Measurements from ENCODE around the gene TCEA2. TPM values are rescaled to one million over a fixed set of nuclear protein-coding genes. Genes with fewer than 3 reads are reported as not detected.

TCEA2 gene
- polyA plus RNA-seq, 1 experiment: 34.2 TPM

DNA sequence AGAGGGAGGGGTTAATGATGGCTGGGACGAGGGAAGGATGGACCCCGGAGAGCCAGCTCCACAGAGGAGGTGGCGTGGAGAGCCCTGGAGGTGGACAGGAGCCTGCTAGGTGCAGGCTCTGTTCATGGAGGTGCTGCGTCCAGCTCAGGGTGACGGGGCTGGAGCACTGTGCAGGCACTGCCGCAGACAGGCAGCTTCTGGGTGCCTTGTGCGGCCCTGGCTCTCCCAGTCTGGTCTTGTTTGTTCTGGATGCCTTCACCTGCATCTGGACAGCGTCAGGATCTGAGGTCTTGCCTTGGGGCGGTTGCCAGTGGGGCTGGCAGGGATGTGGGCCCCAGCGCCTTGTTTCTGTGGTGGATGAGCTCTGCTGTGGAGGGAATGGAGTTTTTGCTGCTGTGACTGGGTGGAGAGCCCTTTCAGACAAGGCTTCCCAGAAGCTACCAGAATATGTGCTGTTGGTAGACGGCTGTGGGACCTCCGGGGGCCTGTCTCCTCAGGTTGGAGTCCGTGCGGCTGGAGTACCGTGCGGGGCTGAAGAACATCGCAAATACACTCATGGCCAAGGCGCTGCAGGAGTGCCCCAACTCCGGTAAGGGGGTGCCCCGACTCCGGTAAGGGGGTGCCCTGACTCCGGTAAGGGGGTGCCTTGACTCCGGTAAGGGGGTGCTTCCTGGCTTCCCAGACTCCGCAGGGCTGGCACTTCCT is 34.9 kb upstream of the TCEA2 start:
- no peaks in the 10 kb centered on the region for H3K27me3 ChIP-seq (ENCODE audit: control insufficient read depth, insufficient read depth, low read length)
- POLR2A ChIA-PET: no interaction called here
- H3K4me3 ChIP-seq (ENCODE audit: low read depth, low read length): no peak overlapping the region
- CTCF ChIA-PET: interaction anchor here (1.1 to 2.8 kb wide), 3 partner anchors 10 to 32 kb away, joined by 3 to 11 read pairs (median 3); no protein-coding TSS in a partner anchor
- DNase-seq (ENCODE audit: low read depth): no peak
- peaks cover 56% of the 10 kb centered on the region for H3K36me3 ChIP-seq (ENCODE audit: control insufficient read depth, insufficient read depth, low read length)
- TF ChIP-seq, protein P1, sequence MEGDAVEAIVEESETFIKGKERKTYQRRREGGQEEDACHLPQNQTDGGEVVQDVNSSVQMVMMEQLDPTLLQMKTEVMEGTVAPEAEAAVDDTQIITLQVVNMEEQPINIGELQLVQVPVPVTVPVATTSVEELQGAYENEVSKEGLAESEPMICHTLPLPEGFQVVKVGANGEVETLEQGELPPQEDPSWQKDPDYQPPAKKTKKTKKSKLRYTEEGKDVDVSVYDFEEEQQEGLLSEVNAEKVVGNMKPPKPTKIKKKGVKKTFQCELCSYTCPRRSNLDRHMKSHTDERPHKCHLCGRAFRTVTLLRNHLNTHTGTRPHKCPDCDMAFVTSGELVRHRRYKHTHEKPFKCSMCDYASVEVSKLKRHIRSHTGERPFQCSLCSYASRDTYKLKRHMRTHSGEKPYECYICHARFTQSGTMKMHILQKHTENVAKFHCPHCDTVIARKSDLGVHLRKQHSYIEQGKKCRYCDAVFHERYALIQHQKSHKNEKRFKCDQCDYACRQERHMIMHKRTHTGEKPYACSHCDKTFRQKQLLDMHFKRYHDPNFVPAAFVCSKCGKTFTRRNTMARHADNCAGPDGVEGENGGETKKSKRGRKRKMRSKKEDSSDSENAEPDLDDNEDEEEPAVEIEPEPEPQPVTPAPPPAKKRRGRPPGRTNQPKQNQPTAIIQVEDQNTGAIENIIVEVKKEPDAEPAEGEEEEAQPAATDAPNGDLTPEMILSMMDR (IDR thresholded peaks at IDR 0.05; ENCODE audit: insufficient read depth, low read depth, low read length): no peak

DNA sequence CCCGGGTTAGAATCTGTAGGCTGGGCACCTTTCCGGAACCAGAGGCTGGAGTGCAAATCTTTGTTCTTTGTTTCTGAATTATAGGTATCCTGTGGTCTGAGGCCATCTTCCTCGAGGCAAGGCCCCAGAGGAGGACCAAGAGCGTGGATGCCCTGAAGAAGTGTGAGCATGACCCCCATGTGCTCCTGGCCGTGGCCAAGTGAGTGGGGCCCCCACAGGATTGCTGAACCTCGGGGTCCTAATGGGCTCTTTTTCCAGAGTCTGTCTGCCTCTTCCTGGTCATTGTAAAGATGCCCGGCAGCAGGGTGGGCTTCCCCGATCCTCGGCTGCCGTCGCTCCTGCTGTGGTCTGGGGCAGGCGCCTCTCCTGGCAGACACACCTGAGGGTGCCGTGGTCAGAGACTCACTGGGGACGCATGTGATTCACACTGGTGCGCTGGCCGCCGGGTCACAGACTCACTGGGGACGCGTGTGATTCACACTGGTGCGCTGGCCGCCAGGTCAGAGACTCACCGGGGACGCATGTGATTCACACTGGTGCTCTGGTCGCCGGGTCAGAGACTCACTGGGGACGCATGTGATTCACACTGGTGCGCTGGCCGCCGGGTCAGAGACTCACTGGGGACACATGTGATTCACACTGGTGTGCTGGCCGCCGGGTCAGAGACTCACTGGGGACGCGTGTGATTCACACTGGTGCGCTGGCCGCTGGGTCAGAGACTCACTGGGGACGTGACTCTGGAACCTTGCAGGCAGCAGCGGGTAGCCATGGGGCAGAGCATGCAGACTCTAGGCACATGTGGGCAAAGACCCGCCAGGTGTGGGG is 33.5 kb upstream of the TCEA2 start:
- Histone ChIP-seq H3K36me3 (ENCODE audit: control insufficient read depth, insufficient read depth, low read length) (peaks cover 50% of the 10 kb centered on the region), H3K4me3 (ENCODE audit: low read depth, low read length) (no peak overlapping the region), H3K27me3 (ENCODE audit: control insufficient read depth, insufficient read depth, low read length) (no peaks in the 10 kb centered on the region)
- no peak for DNase-seq (ENCODE audit: low read depth)
- CTCF ChIA-PET: interaction anchor here (0.7 kb wide), 1 partner anchor 10 kb away, joined by 5 read pairs; no protein-coding TSS in a partner anchor
- TF ChIP-seq, protein P1 (IDR thresholded peaks at IDR 0.05; ENCODE audit: insufficient read depth, low read depth, low read length): no peak
- POLR2A ChIA-PET: no interaction called here

DNA sequence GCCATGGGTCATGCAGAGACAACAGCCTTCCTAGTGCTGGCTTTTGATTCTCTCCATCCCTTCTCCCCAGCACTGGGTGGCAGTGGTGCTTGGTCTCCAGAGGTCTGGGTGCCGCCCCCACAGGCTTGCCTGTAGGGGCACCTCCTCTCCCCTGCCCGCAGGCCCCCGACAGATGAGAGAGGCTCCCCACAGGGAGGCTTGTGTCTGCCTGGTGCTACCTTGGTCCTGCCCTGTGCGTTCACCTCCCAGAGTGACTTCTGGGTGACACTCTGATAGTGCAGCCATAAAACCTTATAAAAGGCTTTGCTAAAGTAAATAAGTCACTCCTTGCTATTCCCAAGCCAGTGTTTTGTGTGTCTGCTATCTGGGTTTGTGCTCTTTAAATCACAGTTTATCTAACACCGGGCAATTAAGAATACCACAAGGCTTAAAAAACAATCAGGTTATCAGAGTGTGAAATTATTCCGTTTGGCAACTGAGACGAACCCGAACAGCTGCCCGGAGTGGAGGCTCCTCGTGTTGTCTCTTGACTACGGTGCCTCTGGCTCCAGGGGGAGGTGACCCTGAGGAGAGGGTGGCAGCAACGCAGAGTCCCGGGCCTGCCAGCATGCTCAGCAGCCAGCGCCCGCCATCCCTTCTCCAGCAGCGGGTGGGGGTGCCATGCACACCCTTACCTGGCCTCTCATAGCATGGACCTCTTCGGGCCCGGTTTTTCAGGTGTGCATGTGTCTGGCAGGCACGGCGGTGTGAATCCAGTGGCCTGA is 32.4 kb upstream of the TCEA2 start:
- Histone ChIP-seq H3K27me3 (ENCODE audit: control insufficient read depth, insufficient read depth, low read length) (no peaks in the 10 kb centered on the region), H3K4me3 (ENCODE audit: low read depth, low read length) (no peak overlapping the region), H3K36me3 (ENCODE audit: control insufficient read depth, insufficient read depth, low read length) (peaks cover 41% of the 10 kb centered on the region)
- CTCF ChIA-PET: interaction anchor here (0.7 kb wide), 1 partner anchor 9 kb away, joined by 5 read pairs; no protein-coding TSS in a partner anchor
- no peak for DNase-seq (ENCODE audit: low read depth)
- POLR2A ChIA-PET: no interaction called here
- TF ChIP-seq, protein P1 (IDR thresholded peaks at IDR 0.05; ENCODE audit: insufficient read depth, low read depth, low read length): no peak

DNA sequence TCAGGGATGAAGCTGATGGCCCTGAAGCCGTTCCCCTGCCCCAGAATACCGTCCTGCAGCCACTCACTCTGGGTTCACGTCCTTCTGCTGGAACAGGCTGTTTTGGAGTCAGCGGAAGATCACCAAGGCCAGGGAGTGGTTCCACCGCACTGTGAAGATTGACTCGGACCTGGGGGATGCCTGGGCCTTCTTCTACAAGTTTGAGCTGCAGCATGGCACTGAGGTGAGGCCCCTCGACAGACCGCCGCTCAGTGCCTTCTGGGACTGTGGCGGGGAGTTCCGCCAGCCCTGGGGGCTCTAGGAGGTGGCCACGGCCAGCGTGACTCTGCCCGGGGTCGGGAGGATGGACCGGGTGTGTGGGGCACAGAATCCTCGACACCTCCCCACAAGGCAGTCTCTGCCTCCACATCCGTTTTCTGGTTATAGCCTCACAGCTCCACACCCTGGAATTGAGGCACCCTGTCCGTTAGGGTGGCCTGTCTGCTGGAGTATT is 31.1 kb upstream of the TCEA2 start:
- H3K36me3 ChIP-seq (ENCODE audit: control insufficient read depth, insufficient read depth, low read length): peaks cover 35% of the 10 kb centered on the region
- POLR2A ChIA-PET: no interaction called here
- CTCF ChIA-PET: no interaction called here

More for the DNA sequence above, 31.1 kb upstream of the TCEA2 start:
- no peak for DNase-seq (ENCODE audit: low read depth)
- no peak overlapping the region for H3K4me3 ChIP-seq (ENCODE audit: low read depth, low read length)
- TF ChIP-seq, protein P1 (IDR thresholded peaks at IDR 0.05; ENCODE audit: insufficient read depth, low read depth, low read length): no peak
- no peaks in the 10 kb centered on the region for H3K27me3 ChIP-seq (ENCODE audit: control insufficient read depth, insufficient read depth, low read length)

All from BJ (cell line).